Loucy (cell line): ENCODE measurements around the gene ADD2.

ENCODE experiments used
- CTCF ChIP-seq: fragments of 200-600 bp; sonication (generic); conservative IDR thresholded peaks from 2 replicates; pipeline ENCODE4 v1.5.1; 2014; ENCODE audit warnings: mild to moderate bottlenecking, antibody characterized with exemption, low read length
- EZH2phosphoT487 ChIP-seq: fragments of 200-600 bp; IDR thresholded peaks from 2 replicates; pipeline ENCODE4 v1.6.1; 2018; ENCODE audit warnings: antibody characterized with exemption, mild to moderate bottlenecking, moderate library complexity, borderline replicate concordance

GRCh38 chr2:70796262-70796661, 28.3 kb upstream of the ADD2 start:
- TF ChIP-seq EZH2phosphoT487 = no peak
- TF ChIP-seq CTCF = no peak
